ENCODE data around the gene MAPKBP1. TPM values are rescaled to one million over a fixed set of nuclear protein-coding genes. Genes with fewer than 3 reads are reported as not detected.

MAPKBP1 gene
- total RNA-seq, 1 experiment from 2014 or later = 11.8 TPM

DNA sequence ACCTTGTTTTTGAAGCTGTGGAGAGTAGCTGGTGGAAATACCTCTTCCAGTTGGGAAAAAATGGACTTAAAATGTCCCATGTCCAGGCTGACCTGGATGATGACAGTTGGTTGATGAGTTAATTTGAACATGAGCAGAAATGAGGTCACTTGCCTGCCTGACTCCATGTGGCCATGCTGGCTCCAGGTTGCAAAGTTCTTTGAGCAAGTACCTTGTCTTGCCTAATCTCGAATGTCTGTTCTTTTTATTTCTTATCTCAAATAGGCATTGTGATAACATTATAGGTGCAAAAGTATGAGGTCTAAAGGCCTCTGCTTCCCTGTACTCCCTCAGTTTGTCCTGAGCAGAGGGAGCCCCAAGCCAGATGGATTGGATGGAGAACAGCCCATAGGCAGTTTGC is 9.0 kb downstream of the MAPKBP1 start:
- DNase-seq (ENCODE audit: low read depth) = no peak

GRCh38 chr15:41788262-41788661 is 14.0 kb downstream of the MAPKBP1 start:
- no peak for DNase-seq (ENCODE audit: low read depth)

DNA sequence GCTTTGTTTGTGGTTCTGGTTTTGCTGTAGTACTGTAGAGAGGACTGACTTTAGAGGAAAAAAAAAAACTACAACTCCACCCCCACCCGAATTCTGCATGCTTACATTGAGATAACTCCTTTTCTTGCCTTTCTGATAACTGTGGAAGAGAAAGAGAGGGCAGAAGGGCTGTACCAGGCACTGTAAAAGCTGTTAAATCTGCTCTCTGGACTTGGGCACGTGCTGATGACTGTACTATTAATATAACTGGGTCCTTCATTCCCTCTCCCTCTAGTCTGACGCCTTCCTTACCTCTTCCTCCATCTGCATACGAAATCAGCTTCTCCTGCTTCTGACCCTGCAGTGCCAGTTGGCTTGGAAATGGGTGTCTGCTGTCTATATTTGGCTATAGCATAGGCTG is 15.0 kb downstream of the MAPKBP1 start:
- DNase-seq (ENCODE audit: low read depth) = no peak

- DNase-seq (ENCODE audit: low read depth) = no peak
Measured at GRCh38 chr15:41789662-41790061, 15.4 kb downstream of the MAPKBP1 start.

- no peak for DNase-seq (ENCODE audit: low read depth)
Measured at GRCh38 chr15:41790169-41790568, 15.9 kb downstream of the MAPKBP1 start.

- peak; percentile 96 for DNase-seq (ENCODE audit: low read depth)
Measured at GRCh38 chr15:41790756-41791546, 16.7 kb downstream of the MAPKBP1 start.

DNA sequence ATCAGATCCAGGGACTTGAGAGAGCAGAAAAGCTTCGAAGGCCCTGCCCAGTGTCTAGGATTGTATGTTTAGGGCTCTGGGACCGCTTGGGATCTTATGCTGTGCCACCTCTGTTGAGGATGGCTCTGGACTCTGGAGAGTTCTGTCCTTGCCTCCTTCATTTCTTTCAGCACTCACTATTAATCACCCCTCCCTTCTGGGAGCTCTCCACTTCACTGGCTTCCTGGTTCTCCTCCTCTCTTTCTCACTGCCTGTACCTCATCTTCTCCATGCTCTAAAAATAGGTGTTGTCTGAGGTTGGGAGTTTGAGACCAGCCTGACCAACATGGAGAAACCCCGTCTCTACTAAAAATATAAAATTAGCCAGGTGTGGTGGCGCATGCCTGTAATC is 17.3 kb downstream of the MAPKBP1 start:
- no peak for DNase-seq (ENCODE audit: low read depth)

DNA sequence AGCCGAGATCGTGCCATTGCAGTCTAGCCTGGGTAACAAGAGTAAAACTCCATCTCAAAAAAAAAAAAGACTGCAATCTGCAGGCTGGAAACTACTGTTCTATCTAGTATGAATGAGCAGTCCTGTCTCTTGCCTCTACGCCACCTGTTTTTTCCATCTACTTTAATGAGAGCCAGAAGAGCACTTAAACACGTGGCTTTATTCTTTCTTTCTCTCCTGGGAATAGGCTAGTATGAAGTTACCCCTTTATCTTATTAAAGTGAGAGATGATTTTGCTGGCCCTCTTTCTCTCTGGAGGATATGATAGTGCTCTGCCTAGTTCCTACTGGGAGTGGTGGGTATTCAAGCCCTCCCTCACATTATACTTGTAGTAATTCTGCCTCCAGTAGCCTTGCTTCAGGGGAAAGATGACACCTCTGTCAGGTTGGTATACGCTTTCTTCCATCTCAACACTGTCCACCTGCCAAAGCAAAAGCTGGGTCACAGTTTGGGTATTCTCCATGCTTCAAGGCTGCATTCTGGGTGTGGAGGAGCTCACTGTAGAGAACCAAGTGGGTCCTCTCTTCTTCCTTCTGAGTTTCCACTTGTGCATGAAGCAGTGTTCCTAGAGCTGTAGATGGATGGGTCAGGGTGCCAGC is 17.8 kb downstream of the MAPKBP1 start:
- DNase-seq (ENCODE audit: low read depth) = no peak

- peak; percentile 88 for DNase-seq (ENCODE audit: low read depth)
Measured at GRCh38 chr15:41794081-41794480, 19.8 kb downstream of the MAPKBP1 start.

DNA sequence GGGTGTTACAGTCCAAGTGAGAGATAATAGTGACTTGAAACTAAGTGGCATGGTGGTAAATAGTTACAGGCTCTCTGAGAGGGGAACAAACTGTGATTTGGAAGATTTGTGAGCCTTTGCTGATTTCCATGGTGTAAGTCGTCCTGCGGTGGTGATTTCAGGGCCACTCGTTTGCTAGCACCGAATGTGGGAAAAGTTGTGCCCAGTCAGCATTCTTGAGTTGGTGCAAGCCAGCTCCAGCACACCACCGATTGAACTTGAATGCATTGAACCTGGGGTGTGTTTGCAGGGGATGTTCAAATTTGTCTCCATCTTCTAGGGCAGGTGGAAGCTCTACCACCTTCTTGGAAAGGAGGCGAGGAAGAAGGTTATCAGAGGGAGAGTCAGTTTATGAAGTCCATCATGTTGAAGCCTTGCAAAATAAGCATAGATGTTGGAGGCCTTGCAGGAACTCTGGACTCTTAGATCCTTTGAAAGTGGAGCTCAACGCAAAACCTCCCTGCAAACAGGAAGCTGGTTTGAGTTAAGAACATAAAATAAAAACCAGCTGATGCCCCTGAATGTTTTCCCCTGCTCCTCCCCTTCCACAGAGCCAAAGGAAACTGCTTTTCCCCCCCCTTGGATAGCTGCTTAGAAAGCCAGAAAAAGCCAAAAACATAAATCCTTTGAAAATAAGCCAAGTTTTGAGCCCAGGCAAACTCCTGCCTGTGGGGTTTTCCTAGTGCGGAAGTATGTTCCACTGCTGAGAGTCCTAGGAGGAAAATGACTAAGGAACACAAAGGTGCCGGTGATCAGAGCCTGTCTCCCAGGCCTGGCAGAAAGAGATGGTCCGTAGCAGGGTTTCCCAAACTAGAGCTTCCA is 21.9 kb downstream of the MAPKBP1 start:
- DNase-seq (ENCODE audit: low read depth) = peak; percentile 56

GRCh38 chr15:41797201-41797944 is 23.1 kb downstream of the MAPKBP1 start:
- DNase-seq (ENCODE audit: low read depth) = peak; percentile 40

DNA sequence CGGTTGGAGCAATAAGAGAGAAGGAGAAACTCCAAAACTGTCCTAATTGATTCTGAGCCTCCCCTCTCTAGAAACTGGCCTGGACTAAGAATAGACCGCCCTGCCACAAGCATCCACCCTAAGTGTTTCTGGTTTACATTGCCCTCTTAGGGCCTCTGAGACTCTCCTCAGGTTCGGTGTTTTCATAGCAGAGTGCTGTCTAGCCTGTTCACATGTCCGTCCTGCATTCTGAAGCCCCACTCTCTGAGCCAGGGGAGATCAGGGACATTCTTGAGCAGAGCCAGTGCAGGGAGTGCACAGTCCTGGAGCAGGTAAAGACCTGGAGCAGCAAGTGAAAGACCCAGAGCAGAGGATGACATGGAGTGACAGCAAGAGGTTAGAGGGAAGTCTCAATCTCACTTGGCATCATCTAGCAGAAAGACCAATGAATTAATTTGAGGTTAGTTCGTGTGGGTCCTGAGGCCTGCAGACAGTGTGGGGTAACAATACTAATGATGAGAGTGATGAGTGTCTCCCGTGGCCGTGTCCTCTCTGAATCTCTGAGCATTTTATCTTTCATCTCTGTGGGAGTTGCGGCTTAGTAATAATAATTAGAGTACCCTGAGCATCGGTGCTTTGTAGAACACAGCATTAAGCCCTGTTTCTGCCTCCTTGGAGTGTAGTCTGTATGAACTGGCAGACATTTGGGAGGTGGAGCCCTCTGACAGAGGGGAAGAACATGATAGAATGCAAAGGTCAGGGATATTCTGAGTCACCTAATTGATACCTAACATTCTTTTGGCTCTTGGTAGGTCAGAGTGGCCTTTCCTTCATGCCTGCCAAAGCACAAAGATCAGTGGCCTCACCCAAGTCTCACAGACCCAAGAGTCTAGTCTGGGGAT is 24.6 kb downstream of the MAPKBP1 start:
- DNase-seq (ENCODE audit: low read depth) = peak; percentile 79

DNA sequence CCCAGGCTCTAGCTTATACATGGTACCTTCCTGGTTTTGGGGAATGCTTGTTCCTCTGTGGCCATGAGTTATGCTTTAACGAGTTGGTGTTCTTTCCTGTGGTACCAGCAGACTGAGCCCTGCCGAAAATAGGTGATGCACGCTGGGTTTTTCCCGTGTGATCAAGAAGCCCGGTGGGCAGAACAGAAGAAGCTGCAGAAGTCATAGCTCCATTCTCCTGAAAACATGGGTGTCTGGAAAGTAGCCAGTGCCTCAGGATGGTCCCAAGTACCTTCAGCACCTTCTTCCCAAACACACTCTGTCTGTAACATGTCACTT is 25.2 kb downstream of the MAPKBP1 start:
- no peak for DNase-seq (ENCODE audit: low read depth)

- no peak for DNase-seq (ENCODE audit: low read depth)
Measured at GRCh38 chr15:41801185-41801584, 26.9 kb downstream of the MAPKBP1 start.

DNA sequence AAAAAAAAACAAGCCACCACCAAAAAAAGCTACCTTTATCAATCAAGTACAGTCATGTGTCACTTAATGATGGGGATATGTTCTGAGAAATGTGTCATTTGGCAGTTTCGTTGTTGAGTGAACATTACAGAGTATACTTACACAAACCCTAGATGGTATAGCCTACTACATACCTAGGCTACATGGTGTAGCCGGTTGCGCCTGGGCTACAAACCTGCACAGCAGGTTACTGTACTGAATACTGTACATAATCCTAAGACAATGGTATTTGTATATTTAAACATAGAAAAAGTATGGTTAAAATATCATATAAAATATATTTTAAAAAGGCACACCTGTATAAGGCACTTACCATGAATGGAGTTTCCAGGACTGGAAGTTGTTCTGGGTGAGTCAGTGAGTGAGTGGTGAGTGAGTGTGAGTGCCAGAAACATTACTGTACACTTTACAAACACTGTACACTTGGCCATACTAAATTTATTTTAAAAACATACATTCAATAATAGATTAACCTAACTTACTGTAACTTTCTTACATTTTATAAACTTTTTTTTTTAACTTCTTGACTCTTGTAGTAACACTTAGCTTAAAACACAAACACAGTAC is 27.7 kb downstream of the MAPKBP1 start:
- DNase-seq (ENCODE audit: low read depth) = peak; percentile 66

DNA sequence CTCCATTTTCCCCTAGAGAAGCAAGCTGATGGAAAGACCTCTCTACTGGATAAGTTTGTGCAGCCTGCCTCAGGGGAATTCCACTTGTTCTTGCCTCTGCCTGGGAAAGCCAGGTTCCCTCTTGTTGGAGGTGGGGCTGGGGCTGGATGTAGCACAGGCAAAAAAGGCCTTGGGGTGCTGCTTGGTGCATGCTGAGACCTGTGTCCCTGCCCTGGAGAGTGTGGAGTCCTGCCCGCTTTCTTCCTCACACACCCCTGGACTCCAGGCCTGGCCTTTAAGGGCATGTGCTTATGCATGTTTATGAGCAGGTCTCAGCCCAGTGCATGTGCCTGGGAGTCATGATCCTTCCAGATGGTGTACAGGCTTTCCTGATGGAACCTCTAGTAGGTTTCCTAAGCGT is 30.1 kb downstream of the MAPKBP1 start:
- peak; percentile 78 for DNase-seq (ENCODE audit: low read depth)

GRCh38 chr15:41804916-41805666 is 30.8 kb downstream of the MAPKBP1 start:
- peak; percentile 94 for DNase-seq (ENCODE audit: low read depth)

DNA sequence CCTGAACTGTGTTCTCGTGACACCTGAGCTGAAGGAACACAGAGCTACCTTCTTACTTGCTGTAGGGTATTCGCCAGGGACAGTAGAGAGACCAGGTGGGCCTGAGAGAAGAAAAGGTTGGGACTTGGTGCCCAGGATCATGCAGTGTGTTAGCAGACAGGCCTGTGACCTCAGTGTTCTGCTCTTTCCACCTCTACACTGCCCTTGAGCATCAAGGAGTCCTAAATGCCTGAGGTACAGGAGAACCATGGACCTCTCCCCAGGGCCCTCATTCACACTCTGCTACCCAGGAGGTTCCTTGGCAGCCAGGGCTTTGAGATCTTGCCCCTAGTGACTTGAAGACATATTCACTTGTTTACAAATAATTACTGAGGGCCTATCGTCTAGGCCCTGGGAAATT is 31.4 kb downstream of the MAPKBP1 start:
- no peak for DNase-seq (ENCODE audit: low read depth)

GRCh38 chr15:41806291-41807181 is 32.3 kb downstream of the MAPKBP1 start:
- peak; percentile 56 for DNase-seq (ENCODE audit: low read depth)
